HEK293 (cell line): ENCODE measurements around the gene MVB12B.

ENCODE experiments used
- CTCF ChIA-PET: fragments of 350-600 bp; formaldehyde crosslinking; extraction: SDS; loops from one replicate; lab custom pipeline; 2021; ENCODE audit warnings: antibody characterized with exemption; lab: Yijun Ruan, JAX
- POLR2A ChIA-PET: fragments of 300-600 bp; formaldehyde crosslinking; extraction: SDS; loops from one replicate; lab custom pipeline; 2020; ENCODE audit warnings: antibody characterized with exemption, inconsistent platforms; lab: Yijun Ruan, JAX
- H3K27ac ChIP-seq: fragments of 200-500 bp; sonication (Bioruptor generic); 2 replicates; pipeline ENCODE4 v1.5.1; 2014; ENCODE audit warnings: low read depth, low read length, control low read depth, inconsistent platforms; ENCODE audit errors: extremely low read depth
- H3K36me3 ChIP-seq, 2 experiments: fragments of 200-500 bp in 1 of 2; sonication (Bioruptor generic) in 1 of 2; 1 replicate in 1 of 2; 2 replicates in 1 of 2; pipeline ENCODE4 v1.5.1; 2014 to 2017; ENCODE audit warnings: inconsistent platforms in 2 of 2, low read length in 2 of 2; ENCODE audit not compliant: control insufficient read depth in 2 of 2, insufficient read depth in 1 of 2
- H3K4me1 ChIP-seq: fragments of 200-500 bp; sonication (Bioruptor generic); 2 replicates; pipeline ENCODE4 v1.5.1; 2014; ENCODE audit warnings: mild to moderate bottlenecking, low read length, inconsistent platforms; ENCODE audit not compliant: control insufficient read depth, insufficient read depth
- H3K4me3 ChIP-seq: 2 replicates; pipeline ENCODE4 v1.5.1; 2011; ENCODE audit warnings: low read depth, mild to moderate bottlenecking, control low read depth, low read length, moderate library complexity
- H3K9me3 ChIP-seq: fragments of 200-500 bp; sonication (Bioruptor generic); 2 replicates; pipeline ENCODE4 v1.5.1; 2014; ENCODE audit warnings: low read depth, low read length, inconsistent platforms; ENCODE audit not compliant: control insufficient read depth, insufficient read depth
- GLIS1 ChIP-seq: fragments of 450-650 bp; formaldehyde crosslinking; IDR thresholded peaks from 2 replicates; pipeline ENCODE4 v1.5.1; 2016; ENCODE audit warnings: missing biosample characterization, missing genetic modification characterization
- HIC1 ChIP-seq: fragments of 450-650 bp; formaldehyde crosslinking; IDR thresholded peaks from 2 replicates; pipeline ENCODE4 v1.5.1; 2016; ENCODE audit warnings: missing biosample characterization, missing genetic modification characterization
- HOXC10 ChIP-seq: sonication (generic); formaldehyde crosslinking; IDR thresholded peaks from 2 replicates; pipeline ENCODE4 v1.8.1; 2023; ENCODE audit warnings: mild to moderate bottlenecking, missing genetic modification reagents
- IKZF3 ChIP-seq: fragments of 450-650 bp; IDR thresholded peaks from 2 replicates; pipeline ENCODE4 v1.5.0; 2018; ENCODE audit warnings: missing biosample characterization, mild to moderate bottlenecking, missing genetic modification characterization, moderate library complexity
- MEIS1 ChIP-seq: sonication (generic); formaldehyde crosslinking; IDR thresholded peaks from 2 replicates; pipeline ENCODE4 v1.8.1; 2022; ENCODE audit warnings: missing genetic modification reagents, mild to moderate bottlenecking, borderline replicate concordance
- PRDM4 ChIP-seq: fragments of 450-650 bp; formaldehyde crosslinking; IDR thresholded peaks from 2 replicates; pipeline ENCODE4 v1.5.1; 2017; ENCODE audit warnings: missing biosample characterization, missing genetic modification characterization
- ZBTB7A ChIP-seq: fragments of 450-650 bp; formaldehyde crosslinking; IDR thresholded peaks from 2 replicates; pipeline ENCODE4 v1.5.1; 2016; ENCODE audit warnings: low read depth, missing biosample characterization, missing genetic modification characterization
- ZNF10 ChIP-seq: fragments of 450-650 bp; formaldehyde crosslinking; IDR thresholded peaks from 2 replicates; pipeline ENCODE4 v1.5.1; 2017; ENCODE audit warnings: missing biosample characterization, missing genetic modification characterization
- ZNF114 ChIP-seq: fragments of 450-650 bp; formaldehyde crosslinking; IDR thresholded peaks from 2 replicates; pipeline ENCODE4 v1.5.0; 2017; ENCODE audit warnings: missing biosample characterization, missing genetic modification characterization
- ZNF280C ChIP-seq: fragments of 450-650 bp; formaldehyde crosslinking; IDR thresholded peaks from 2 replicates; pipeline ENCODE4 v1.5.1; 2016; ENCODE audit warnings: missing biosample characterization, missing genetic modification characterization
- ZNF354C ChIP-seq: fragments of 450-650 bp; formaldehyde crosslinking; IDR thresholded peaks from 2 replicates; pipeline ENCODE4 v1.5.1; 2016; ENCODE audit warnings: missing biosample characterization, missing genetic modification characterization, low read depth, borderline replicate concordance
- ZNF510 ChIP-seq: fragments of 450-650 bp; formaldehyde crosslinking; IDR thresholded peaks from 2 replicates; pipeline ENCODE4 v1.5.1; 2018; ENCODE audit warnings: mild to moderate bottlenecking, missing genetic modification characterization, missing biosample characterization; ENCODE audit not compliant: insufficient replicate concordance
- ZNF518A ChIP-seq: fragments of 450-650 bp; formaldehyde crosslinking; conservative IDR thresholded peaks from 2 replicates; pipeline ENCODE4 v1.5.1; 2016; ENCODE audit warnings: low read depth, missing biosample characterization, missing genetic modification characterization
- ZNF658 ChIP-seq: fragments of 450-650 bp; formaldehyde crosslinking; IDR thresholded peaks from 2 replicates; pipeline ENCODE4; 2016; ENCODE audit warnings: missing biosample characterization, missing genetic modification characterization
- ZNF704 ChIP-seq: fragments of 450-650 bp; formaldehyde crosslinking; IDR thresholded peaks from 2 replicates; pipeline ENCODE4 v1.5.1; 2016; ENCODE audit warnings: missing biosample characterization, missing genetic modification characterization
- ZNF792 ChIP-seq: fragments of 450-650 bp; formaldehyde crosslinking; IDR thresholded peaks from 2 replicates; pipeline ENCODE4 v1.5.1; 2016; ENCODE audit warnings: missing biosample characterization, missing genetic modification characterization
- ZSCAN23 ChIP-seq: fragments of 450-650 bp; formaldehyde crosslinking; IDR thresholded peaks from 2 replicates; pipeline ENCODE4 v1.5.1; 2016; ENCODE audit warnings: missing biosample characterization, missing genetic modification characterization

The MVB12B gene

GRCh38 chr9:126292736-126293521 lies 33.7 kb upstream of the MVB12B start (continued):
- TF ChIP-seq PRDM4 (tag by site-specific recombination) (no peak), ZNF510 (tag by site-specific recombination) (no peak), GLIS1 (no peak)
- TF ChIP-seq, all 188 proteins: peak for 0

- TF ChIP-seq HOXC10 (CRISPR knock-in tag) (no peak), IKZF3 (tag by site-specific recombination) (no peak)
- Histone ChIP-seq H3K27ac (no peak overlapping the region), H3K9me3 (no peaks in the 10 kb centered on the region), H3K4me1 (no peaks in the 10 kb centered on the region), H3K36me3 (no peaks in the 10 kb centered on the region), H3K4me3 (no peak overlapping the region)
- ChIA-PET POLR2A (no interaction called here), CTCF (interaction anchor here (0.5 to 1.5 kb wide), 8 partner anchors 24 to 886 kb away, joined by 3 to 5 read pairs (median 4); no protein-coding TSS in a partner anchor)
Measured at GRCh38 chr9:126293522-126293889, 33.1 kb upstream of the MVB12B start.

- Histone ChIP-seq H3K4me1 (no peaks in the 10 kb centered on the region), H3K36me3 (no peaks in the 10 kb centered on the region), H3K27ac (no peak overlapping the region), H3K4me3 (no peak overlapping the region), H3K9me3 (no peaks in the 10 kb centered on the region)
- ChIA-PET CTCF (interaction anchor here (0.6 to 1.5 kb wide), 8 partner anchors 22 to 887 kb away, joined by 3 to 5 read pairs (median 4); no protein-coding TSS in a partner anchor), POLR2A (no interaction called here)
- no peak for TF ChIP-seq ZNF658
- no peak for TF ChIP-seq ZBTB7A
- TF ChIP-seq ZNF518A (tag by site-specific recombination), result no peak
- TF ChIP-seq ZNF280C, result no peak
- TF ChIP-seq ZNF792 (tag by site-specific recombination), result no peak
- no peak for TF ChIP-seq ZSCAN23 (tag by site-specific recombination)
- TF ChIP-seq HIC1 (tag by site-specific recombination), result no peak
- no peak for TF ChIP-seq MEIS1
- no peak for TF ChIP-seq ZNF10 (tag by site-specific recombination)
- no peak for TF ChIP-seq ZNF704
- TF ChIP-seq ZNF354C (tag by site-specific recombination), result no peak
- TF ChIP-seq ZNF114 (tag by site-specific recombination), result no peak
Measured at GRCh38 chr9:126294331-126295081, 32.1 kb upstream of the MVB12B start.
